Pancreas (tissue), 10 donors: ENCODE measurements around the gene KIF9. TPM values are rescaled to one million over a fixed set of nuclear protein-coding genes. Genes with fewer than 3 reads are reported as not detected.
"Not testable (repeated sequence)": the region's sequence is repeated elsewhere in the genome, so short reads cannot be mapped to it uniquely, and the experiment has no call there.

ENCODE experiments used
- ATAC-seq, 4 donors: fragments of 200-7000 bp; cut with Tn5 transposase; one replicate each; pipeline versions ENCODE4 v1.8.0 to v1.9.1; 2020; ENCODE audit warnings: mild to moderate bottlenecking in 4 of 4, moderate library complexity in 4 of 4
- DNase-seq, 6 donors: peaks; one replicate each; pipeline ENCODE4 v3.0.0-alpha.2; 2020
- FAIRE-seq: peaks from 2 replicates; lab custom pipeline; 2012; peaks lifted over from hg19 to GRCh38; lab: Jason Lieb, UNC
- H3K27ac ChIP-seq, 4 donors: fragments of 200-600 bp; sonication (generic); 1 replicate in 3 of 4; 2 replicates in 1 of 4; pipeline versions ENCODE4 v1.5.0 to v1.8.0; 2020
- H3K27me3 ChIP-seq, 4 donors: fragments of 200-600 bp; one replicate each; pipeline ENCODE4 v1.8.0; 2021
- H3K36me3 ChIP-seq, 3 donors: fragments of 200-600 bp; sonication (generic) in 1 of 3; one replicate each; pipeline versions ENCODE4 v1.5.0 to v1.8.0; 2020 to 2021
- H3K4me1 ChIP-seq, 3 donors: fragments of 200-600 bp; one replicate each; pipeline ENCODE4 v1.8.0; 2021
- H3K4me3 ChIP-seq, 4 donors: fragments of 200-600 bp; sonication (generic) in 2 of 4; one replicate each; pipeline versions ENCODE4 v1.5.0 to v1.8.0; 2020 to 2021
- H3K9me3 ChIP-seq, 4 donors: fragments of 200-600 bp; one replicate each; pipeline ENCODE4 v1.8.0; 2021
- CTCF ChIP-seq, 4 donors: fragments of 200-600 bp; sonication (generic) in 3 of 4; IDR thresholded peaks; one replicate each; pipeline versions ENCODE4 v1.5.0 to v1.8.0; 2021; ENCODE audit warnings: antibody characterized with exemption in 4 of 4
- WGBS, 2 donors: extraction: QIAGEN DNeasy Blood & Tissue Kit; methylation state at CpG; one replicate each; pipeline ENCODE4 v1.1.7; 2013; 5-methylcytosine and 5-hydroxymethylcytosine counted together
- intact Hi-C, 3 donors: fragments of 100-400 bp; cut with DNase I; formaldehyde crosslinking; loops; one replicate each; pipeline versions ENCODE4 v1.11.1 to v1.14.2; 2022
- polyA plus RNA-seq, 2 donors: library from polyadenylated mRNA; stranded (reverse); fragments of 200-250 nt; gene quantifications; one replicate each; pipeline ENCODE4 v1.2.3, GENCODE V29; 2013
- total RNA-seq, 6 donors: library from RNA; stranded (reverse); fragmentation: NEBNext Ultra II Directional in 4 of 6; extraction: Animal tissue kit (Norgen Biotek cat#: 25700) in 4 of 6; gene quantifications; one replicate each; pipeline versions ENCODE4 v1.2.1 to v1.2.4, GENCODE V29; 2021 to 2023
- donor health status: healthy with polysubstance abuse.
- donor health status: DM: no; HTN: no; CAD: no; lungs with moderate emphysema.
- donor health status: DM: no; HTN: no; CAD: no.
- donor health status: control.
- donor health status: control.
- donor health status: Bipolar disorder and iron deficiency.
- donor health status: DM: yes; HTN: yes; CAD: no.
- donor health status: DM: no; HTN: no; CAD: no.
- donor health status: DM: no; HTN: no; CAD: no.
- donor health status: DM: yes; HTN: yes; CAD: no.

KIF9 gene
- total and polyA plus RNA-seq, 8 donors = 3.7 to 17.0 (median 6.2) TPM

- WGBS, 2 donors = 79 to 86% methylated on average over 5 of the region's 5 CpGs
- no peaks in the 10 kb centered on the region for H3K27me3 ChIP-seq
- ATAC-seq (peak in 2 of 4 donors; percentile 22 to 66), FAIRE-seq (no peak), DNase-seq (no peak)
- no peak overlapping the region for H3K27ac ChIP-seq
- no peaks in the 10 kb centered on the region for H3K9me3 ChIP-seq
- no peaks in the 10 kb centered on the region for H3K4me1 ChIP-seq
- H3K36me3 ChIP-seq = no peaks in the 10 kb centered on the region
- no peak for TF ChIP-seq CTCF (IDR thresholded peaks at IDR 0.05)
- intact Hi-C loops = no loop called here
- no peak overlapping the region for H3K4me3 ChIP-seq
These were observed 57.2 kb downstream of the KIF9 start for GRCh38 chr3:47225310-47225906.

GRCh38 chr3:47223755-47224154, 58.8 kb downstream of the KIF9 start:
- H3K27me3 ChIP-seq = no peaks in the 10 kb centered on the region
- H3K27ac ChIP-seq = no peak overlapping the region
- no peak for FAIRE-seq
- 73 to 79% methylated on average over 3 of the region's 3 CpGs for WGBS, 2 donors
- no peak for TF ChIP-seq CTCF (IDR thresholded peaks at IDR 0.05)
- intact Hi-C loops = no loop called here
- ATAC-seq = no peak
- no peaks in the 10 kb centered on the region for H3K4me1 ChIP-seq
- no peaks in the 10 kb centered on the region for H3K9me3 ChIP-seq
- no peaks in the 10 kb centered on the region for H3K36me3 ChIP-seq
- no peak overlapping the region for H3K4me3 ChIP-seq
- DNase-seq = no peak

- Histone ChIP-seq H3K4me1 (no peaks in the 10 kb centered on the region), H3K9me3 (no peaks in the 10 kb centered on the region), H3K4me3 (no peak overlapping the region), H3K27ac (no peak overlapping the region), H3K27me3 (no peaks in the 10 kb centered on the region), H3K36me3 (no peaks in the 10 kb centered on the region)
- no peak for DNase-seq
- no peak for FAIRE-seq
- WGBS, 2 donors = 9 to 42% methylated on average over 1 of the region's 1 CpG
- TF ChIP-seq CTCF (IDR thresholded peaks at IDR 0.05) = no peak
- ATAC-seq = no peak
- intact Hi-C loops = no loop called here
These were observed 60.8 kb downstream of the KIF9 start for GRCh38 chr3:47221798-47222197.

GRCh38 chr3:47210863-47211405, 71.7 kb downstream of the KIF9 start:
- intact Hi-C loops = no loop called here
- WGBS, 2 donors = 90 to 98% methylated on average over 3 of the region's 3 CpGs
- no peak for ATAC-seq
- H3K9me3 ChIP-seq = no peaks in the 10 kb centered on the region
- H3K4me3 ChIP-seq = no peak overlapping the region
- no peaks in the 10 kb centered on the region for H3K4me1 ChIP-seq
- FAIRE-seq = no peak
- DNase-seq = no peak
- no peaks in the 10 kb centered on the region for H3K36me3 ChIP-seq
- H3K27ac ChIP-seq = no peak overlapping the region
- TF ChIP-seq CTCF (IDR thresholded peaks at IDR 0.05) = no peak
- no peaks in the 10 kb centered on the region for H3K27me3 ChIP-seq

GRCh38 chr3:47206022-47206421, 76.6 kb downstream of the KIF9 start:
- WGBS, 2 donors = 89 to 90% methylated on average over 5 of the region's 5 CpGs
- DNase-seq, H3K27ac ChIP-seq, FAIRE-seq, H3K4me3 ChIP-seq, ATAC-seq, H3K4me1 ChIP-seq, H3K27me3 ChIP-seq, H3K9me3 ChIP-seq, H3K36me3 ChIP-seq, intact Hi-C loops: not testable (repeated sequence)
